ENCODE measurements around the gene GNAI1. TPM values are rescaled to one million over a fixed set of nuclear protein-coding genes. Genes with fewer than 3 reads are reported as not detected.

The GNAI1 gene
- total RNA-seq, 1 donor from 2014 or later: 61.1 TPM

DNA sequence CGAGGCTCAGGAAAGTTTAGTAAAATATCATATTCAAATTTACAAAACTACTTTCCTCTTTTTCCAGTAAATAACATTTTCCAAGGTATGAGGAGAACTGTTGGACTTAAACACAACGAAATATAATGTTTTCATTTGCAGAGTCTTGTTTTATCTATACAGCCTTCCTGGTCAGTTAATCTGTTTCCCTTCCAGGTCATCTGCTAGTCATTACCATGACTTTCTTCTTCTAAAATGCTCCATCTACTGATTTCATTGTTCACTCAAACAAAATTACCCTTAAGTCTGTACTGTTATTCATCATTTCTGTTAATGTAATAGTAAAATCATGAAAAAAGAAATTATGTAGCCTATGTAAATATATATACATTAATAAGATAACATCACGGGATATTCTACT is 69.8 kb downstream of the GNAI1 start:
- no peak for DNase-seq (ENCODE audit: low spot score in 2 of 2, unreplicated experiment in 2 of 2)
- no peak overlapping the region for H3K4me3 Mint-ChIP-seq
- TF ChIP-seq, protein P1, sequence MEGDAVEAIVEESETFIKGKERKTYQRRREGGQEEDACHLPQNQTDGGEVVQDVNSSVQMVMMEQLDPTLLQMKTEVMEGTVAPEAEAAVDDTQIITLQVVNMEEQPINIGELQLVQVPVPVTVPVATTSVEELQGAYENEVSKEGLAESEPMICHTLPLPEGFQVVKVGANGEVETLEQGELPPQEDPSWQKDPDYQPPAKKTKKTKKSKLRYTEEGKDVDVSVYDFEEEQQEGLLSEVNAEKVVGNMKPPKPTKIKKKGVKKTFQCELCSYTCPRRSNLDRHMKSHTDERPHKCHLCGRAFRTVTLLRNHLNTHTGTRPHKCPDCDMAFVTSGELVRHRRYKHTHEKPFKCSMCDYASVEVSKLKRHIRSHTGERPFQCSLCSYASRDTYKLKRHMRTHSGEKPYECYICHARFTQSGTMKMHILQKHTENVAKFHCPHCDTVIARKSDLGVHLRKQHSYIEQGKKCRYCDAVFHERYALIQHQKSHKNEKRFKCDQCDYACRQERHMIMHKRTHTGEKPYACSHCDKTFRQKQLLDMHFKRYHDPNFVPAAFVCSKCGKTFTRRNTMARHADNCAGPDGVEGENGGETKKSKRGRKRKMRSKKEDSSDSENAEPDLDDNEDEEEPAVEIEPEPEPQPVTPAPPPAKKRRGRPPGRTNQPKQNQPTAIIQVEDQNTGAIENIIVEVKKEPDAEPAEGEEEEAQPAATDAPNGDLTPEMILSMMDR (IDR thresholded peaks at IDR 0.05; ENCODE audit: unreplicated experiment): no peak
- H3K9me3 Mint-ChIP-seq: no peaks in the 10 kb centered on the region
- peaks cover 20% of the 10 kb centered on the region for H3K4me1 Mint-ChIP-seq
- no peak overlapping the region for H3K27ac Mint-ChIP-seq
- peaks cover 30% of the 10 kb centered on the region for H3K36me3 Mint-ChIP-seq
- no peaks in the 10 kb centered on the region for H3K27me3 Mint-ChIP-seq (ENCODE audit: low read depth)

DNA sequence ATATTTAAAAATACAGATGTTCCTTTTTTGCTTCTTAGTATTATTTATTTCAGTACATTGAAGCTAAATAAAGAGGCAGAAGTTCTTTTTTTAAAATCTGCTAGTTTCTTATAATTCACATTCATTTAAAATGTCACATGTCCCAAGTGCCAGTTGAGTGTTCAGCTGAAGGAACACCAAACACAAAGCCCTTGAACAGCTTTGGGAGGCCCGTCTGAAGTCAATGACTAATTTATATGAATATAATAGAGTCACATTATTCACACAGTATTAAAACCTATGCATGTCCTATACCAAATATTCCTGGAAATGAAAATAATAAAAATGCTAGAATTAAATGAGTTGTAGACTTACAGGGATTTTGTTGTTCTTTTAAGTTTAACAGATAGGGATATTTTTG is 70.3 kb downstream of the GNAI1 start:
- Mint-ChIP-seq H3K27ac (no peak overlapping the region), H3K4me1 (peaks cover 20% of the 10 kb centered on the region), H3K27me3 (ENCODE audit: low read depth) (no peaks in the 10 kb centered on the region), H3K4me3 (no peak overlapping the region), H3K36me3 (peaks cover 26% of the 10 kb centered on the region), H3K9me3 (no peaks in the 10 kb centered on the region)
- TF ChIP-seq, protein P1 (IDR thresholded peaks at IDR 0.05; ENCODE audit: unreplicated experiment): no peak
- no peak for DNase-seq (ENCODE audit: low spot score in 2 of 2, unreplicated experiment in 2 of 2)

DNA sequence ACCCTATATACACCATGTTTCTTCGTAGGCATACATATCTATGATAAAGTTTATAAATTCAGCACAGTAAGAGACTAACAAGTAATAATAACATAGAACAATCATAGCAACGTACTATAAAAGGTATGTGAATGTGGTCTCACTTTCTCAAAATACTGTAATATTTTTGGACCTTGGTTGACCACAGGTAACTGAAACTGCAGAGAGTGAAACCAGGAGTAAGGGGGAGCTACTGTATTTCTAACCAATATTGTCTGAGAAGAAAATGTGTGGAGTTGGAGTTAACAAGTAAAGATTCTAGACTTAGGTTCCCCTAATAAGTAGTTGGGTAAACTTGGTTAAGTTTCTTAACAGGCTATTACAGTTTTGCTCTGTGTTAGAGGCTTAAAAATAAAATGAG is 72.1 kb downstream of the GNAI1 start:
- peaks cover 27% of the 10 kb centered on the region for H3K4me1 Mint-ChIP-seq
- H3K36me3 Mint-ChIP-seq: peaks cover 25% of the 10 kb centered on the region
- TF ChIP-seq, protein P1 (IDR thresholded peaks at IDR 0.05; ENCODE audit: unreplicated experiment): no peak
- peak overlapping the region; percentile 34 for H3K27ac Mint-ChIP-seq
- no peak for DNase-seq (ENCODE audit: low spot score in 2 of 2, unreplicated experiment in 2 of 2)
- H3K4me3 Mint-ChIP-seq: no peak overlapping the region
- no peaks in the 10 kb centered on the region for H3K9me3 Mint-ChIP-seq
- H3K27me3 Mint-ChIP-seq (ENCODE audit: low read depth): no peaks in the 10 kb centered on the region

DNA sequence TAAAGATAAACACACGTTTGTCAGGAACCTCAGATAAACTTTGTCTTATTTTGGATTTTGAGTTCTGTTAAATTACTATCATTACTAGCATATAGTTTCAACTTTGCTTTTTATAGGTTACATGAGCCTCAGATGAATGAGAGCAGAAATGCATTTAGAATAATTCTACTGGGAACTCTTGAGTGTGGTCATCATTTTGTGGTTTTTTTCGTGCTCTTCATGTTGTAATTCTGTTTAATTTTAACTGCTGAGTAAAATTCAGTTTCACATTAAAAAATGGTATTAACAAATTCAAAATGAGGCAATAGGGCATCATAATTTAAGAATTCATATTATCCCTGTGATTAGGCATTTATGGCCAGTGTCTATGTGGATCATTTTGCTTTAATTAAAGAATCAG is 72.9 kb downstream of the GNAI1 start:
- no peaks in the 10 kb centered on the region for H3K9me3 Mint-ChIP-seq
- no peak overlapping the region for H3K27ac Mint-ChIP-seq
- TF ChIP-seq, protein P1 (IDR thresholded peaks at IDR 0.05; ENCODE audit: unreplicated experiment): no peak
- H3K27me3 Mint-ChIP-seq (ENCODE audit: low read depth): no peaks in the 10 kb centered on the region
- H3K36me3 Mint-ChIP-seq: peaks cover 26% of the 10 kb centered on the region
- DNase-seq (ENCODE audit: low spot score in 2 of 2, unreplicated experiment in 2 of 2): no peak
- no peak overlapping the region for H3K4me3 Mint-ChIP-seq
- peaks cover 27% of the 10 kb centered on the region for H3K4me1 Mint-ChIP-seq

DNA sequence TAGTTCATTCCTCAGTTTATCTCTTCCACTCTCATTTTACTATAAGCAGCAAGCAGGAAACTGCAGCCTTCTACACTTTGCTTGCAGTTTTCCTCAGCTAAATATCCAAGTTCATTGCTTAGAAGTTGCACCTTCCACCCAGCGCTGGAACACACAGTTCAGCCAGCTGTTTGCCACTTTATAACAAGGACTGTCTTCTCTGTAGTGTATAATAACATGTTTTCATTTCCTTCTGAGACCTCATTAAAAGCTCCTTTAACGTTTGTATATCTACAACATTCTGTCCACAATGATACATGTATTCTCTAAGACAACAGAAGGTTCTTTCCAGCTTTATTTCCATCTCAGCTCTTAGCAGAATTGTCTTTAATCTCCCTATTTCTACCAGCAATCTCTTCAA is 74.1 kb downstream of the GNAI1 start:
- Mint-ChIP-seq H3K4me1 (peaks cover 29% of the 10 kb centered on the region), H3K9me3 (no peaks in the 10 kb centered on the region), H3K27ac (peak overlapping the region; percentile 9), H3K27me3 (ENCODE audit: low read depth) (no peaks in the 10 kb centered on the region), H3K36me3 (peaks cover 31% of the 10 kb centered on the region), H3K4me3 (no peak overlapping the region)
- DNase-seq (ENCODE audit: low spot score in 2 of 2, unreplicated experiment in 2 of 2): no peak
- TF ChIP-seq, protein P1 (IDR thresholded peaks at IDR 0.05; ENCODE audit: unreplicated experiment): no peak

DNA sequence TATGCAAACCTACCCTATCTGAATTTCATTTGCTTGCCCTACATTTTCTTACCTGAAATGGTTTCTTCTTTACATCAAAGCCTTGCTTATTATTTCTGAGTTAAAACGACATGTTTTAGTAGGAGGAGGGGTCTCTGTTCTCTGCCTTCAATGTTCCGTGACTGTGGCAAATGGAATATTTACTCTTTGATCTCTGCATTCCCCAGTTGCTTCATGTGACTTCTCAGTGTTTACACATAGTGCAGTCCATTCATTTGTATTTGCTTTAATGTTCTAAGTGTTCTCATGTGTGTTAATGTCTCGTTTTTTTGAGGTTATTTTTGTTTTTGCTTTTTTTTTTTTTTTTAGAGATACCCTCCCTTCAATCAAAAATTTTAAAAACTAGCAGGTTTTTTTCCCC is 75.8 kb downstream of the GNAI1 start:
- Mint-ChIP-seq H3K27me3 (ENCODE audit: low read depth) (no peaks in the 10 kb centered on the region), H3K4me1 (peaks cover 27% of the 10 kb centered on the region), H3K36me3 (peaks cover 27% of the 10 kb centered on the region), H3K27ac (no peak overlapping the region), H3K4me3 (no peak overlapping the region), H3K9me3 (no peaks in the 10 kb centered on the region)
- no peak for DNase-seq (ENCODE audit: low spot score in 2 of 2, unreplicated experiment in 2 of 2)
- TF ChIP-seq, protein P1 (IDR thresholded peaks at IDR 0.05; ENCODE audit: unreplicated experiment): no peak

All from mesothelial cell of epicardium (in vitro differentiated cells).